ENCODE data around the gene SH2D1A.
"Not testable (repeated sequence)": the region's sequence is repeated elsewhere in the genome, so short reads cannot be mapped to it uniquely, and the experiment has no call there.

SH2D1A gene

DNA sequence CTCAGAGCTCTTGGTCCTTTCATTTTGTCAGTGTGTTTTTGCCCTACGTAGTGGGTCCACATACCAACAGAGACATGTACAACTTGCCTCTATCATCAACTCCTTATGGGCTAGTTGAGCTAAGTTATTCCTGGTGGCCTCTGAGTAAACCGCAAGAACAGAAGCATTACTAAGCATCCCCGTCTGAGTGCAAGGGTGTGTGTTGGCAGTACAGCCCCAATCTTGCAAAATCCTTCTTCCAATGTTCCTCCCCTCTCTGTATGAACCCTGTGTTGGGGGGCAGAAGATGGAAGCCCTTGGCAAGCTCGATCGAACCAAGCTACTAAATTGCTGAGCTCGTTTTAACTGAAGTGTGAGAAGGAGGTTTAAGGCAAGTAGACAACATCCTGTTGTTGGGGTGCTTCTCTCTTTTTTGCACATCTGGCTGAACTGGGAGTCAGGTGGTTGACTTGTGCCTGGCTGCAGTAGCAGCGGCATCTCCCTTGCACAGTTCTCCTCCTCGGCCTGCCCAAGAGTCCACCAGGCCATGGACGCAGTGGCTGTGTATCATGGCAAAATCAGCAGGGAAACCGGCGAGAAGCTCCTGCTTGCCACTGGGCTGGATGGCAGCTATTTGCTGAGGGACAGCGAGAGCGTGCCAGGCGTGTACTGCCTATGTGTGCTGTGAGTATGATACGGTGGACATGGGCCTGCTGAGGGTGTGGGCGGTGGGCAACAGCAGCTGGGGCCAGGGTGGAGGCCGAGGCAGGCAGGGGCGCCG lies at the start of gene SH2D1A:
SH2D1A (plus strand) TSS at position 447 of the 760 bp plus-strand sequence; CDS start at position 527, 80 bp downstream.
- no peak for DNase-seq

DNA sequence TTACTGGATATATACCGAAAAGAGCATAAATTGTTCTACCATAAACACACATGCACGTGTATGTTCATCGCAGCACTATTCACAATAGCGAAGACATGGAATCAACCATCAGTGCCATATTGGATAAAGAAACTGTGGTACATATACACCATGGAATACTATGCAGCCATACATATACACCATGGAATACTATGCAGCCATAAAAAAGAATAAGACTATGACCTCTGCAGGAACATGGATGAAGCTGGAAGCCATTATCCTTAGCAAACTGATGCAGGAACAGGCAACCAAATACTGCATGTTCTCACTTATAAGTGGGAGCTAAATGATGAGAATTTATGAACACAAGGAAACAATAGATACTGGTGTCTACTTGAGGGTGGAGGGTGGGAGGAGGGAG lies 47.0 kb upstream of the SH2D1A start:
- not testable (repeated sequence) for DNase-seq

DNA sequence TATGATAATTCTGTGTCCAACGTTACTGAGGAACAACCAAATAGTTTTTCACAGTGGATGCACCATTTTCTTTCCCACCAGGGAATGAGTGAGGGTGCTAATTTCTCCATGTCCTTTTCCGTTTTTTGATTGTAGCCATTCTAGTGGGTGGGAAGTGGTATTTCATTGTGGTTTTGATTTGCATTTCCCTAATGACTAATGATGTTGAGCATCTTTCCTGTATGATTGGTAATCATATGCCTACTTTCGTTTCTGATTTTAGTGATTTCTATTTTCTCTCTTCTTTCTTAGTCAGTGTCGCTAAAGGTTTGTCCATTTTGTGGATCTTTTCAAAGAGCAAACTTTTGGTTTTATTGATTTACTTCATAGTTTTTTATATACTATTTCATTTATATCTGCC lies 46.0 kb upstream of the SH2D1A start:
- no peak for DNase-seq

DNA sequence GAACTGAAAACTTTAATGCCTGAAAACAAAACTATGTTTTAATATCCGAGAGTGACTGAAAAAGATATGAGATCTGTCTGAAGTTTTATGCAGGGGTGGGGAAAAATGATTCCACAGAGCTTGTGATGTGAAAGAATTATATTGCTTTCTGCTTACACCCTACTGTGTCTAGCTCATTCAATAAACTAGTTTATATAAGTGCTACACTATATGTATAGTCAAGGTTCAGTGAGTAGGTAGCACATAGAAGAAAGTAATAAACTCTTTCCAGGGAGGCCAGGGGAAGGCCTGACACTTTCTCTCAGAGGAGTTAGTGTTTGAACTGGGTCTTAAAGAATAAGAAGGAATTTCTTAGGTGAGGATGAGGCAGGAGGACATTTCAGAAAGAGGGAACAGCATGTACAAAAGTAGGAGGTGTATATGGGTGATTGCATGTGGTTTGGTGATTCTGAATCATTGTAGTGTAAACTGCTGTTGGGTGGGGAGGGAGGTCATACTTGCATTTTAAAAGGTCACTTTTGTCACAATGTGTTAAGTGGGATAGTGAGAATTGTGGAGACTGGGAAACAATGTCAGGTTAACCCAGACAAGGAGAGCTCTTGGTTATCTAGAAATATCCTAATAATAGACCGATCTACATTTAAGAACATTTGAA lies 39.0 kb upstream of the SH2D1A start:
- no peak for DNase-seq

DNA sequence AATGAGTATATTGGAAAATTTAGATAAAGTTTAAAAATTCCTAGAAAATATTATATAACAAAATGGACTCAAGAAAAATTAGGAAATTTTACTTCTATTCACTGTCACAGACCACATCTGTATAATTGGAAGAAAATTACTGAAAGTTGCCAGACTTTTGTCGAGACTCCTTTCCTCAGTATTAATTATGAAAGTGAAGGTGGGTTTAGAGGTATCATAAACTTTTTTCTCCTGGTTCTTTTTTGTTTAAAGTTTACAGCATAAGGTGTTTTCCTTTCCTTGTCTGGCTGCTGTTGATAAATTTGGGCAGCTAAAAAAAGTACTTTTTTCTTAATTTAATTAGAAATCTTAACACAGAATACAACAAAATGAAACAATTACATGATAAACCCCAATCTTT lies 20.6 kb upstream of the SH2D1A start:
- DNase-seq, result no peak

DNA sequence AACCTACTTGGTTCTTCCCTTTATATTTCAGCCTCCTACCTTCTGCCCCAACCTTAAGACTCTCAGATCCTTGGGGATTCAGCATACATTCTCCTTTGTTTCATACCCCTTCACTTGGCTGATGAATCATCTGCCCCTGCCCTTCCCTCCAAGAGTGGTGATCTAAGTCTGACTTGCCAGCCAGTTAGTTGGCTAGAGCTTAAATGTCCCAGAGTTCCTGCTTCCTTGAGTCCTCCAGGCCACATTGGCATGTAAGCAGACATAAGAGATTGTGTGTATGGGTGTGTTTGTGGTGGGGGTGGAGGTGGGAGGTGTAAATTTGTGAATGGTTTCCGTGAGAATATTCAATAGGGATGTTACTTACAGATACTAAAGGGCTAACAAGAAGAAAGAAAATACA lies 17.6 kb upstream of the SH2D1A start:
- DNase-seq, result no peak

DNA sequence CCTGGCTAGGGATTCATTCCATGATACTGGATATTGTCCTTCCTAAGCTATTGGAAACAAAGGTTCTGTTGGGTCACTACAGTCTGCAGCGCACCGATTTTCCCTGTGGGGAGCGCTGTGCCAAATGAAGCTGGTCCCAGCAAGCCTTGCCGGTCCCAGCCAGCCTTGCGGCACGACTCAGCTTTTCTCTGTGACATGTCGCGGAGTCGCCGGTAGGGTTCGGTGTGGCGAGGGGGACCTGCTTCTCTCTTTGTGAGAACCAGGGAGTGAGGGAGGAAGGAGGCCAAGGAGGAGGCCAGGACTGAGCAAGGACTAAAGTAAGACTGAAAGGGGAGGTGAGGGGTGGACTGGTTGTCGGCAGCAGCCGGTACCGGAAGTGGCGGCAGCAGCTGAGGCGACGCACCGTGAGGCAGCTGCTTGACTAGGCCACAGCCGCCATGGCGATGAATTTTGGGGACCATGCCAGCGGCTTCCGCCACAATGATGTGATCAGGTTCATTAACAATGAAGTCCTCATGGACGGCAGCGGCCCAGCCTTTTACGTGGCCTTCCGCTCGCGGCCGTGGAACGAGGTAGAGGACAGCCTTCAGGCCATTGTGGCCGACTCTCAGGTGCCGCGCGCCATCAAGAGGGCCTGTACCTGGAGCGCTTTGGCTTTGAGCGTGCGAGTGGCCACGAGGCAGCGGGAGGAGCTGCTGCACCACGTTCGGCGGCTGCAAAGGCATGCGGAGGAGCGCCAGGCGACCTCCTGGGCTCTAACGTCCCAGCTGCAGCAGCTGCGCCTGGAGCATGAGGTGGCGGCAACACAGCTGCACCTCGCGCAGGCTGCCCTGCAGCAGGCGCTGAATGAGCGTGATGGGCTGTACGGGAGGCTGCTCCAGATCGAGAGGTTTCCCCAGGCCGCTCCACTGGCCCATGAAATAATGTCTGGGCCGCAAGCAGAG lies 13.6 kb upstream of the SH2D1A start, which contains the start of gene TEX13D:
TEX13D (plus strand) TSS at position 180 of the 944 bp plus-strand sequence; CDS start at position 438, 258 bp downstream.
- no peak for DNase-seq

DNA sequence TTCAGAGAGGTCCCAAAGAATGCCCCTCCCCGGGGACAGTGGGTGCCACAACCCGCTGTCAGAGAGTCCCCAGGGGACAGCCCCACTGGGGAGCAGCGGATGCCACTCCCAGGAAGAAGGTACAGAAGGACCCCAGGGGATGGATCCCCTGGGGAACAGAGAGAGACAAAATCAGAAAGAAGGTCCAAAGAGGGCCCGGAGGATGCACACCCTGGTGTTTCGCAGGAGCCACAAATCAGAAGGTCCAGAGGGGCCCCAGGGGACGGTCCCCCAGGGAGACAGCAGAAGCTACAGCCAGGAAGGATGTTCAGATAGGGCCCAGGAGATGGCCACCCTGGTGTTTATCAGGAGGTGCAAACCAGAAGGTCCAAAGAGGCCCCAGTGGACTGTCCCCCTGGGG lies 12.5 kb upstream of the SH2D1A start:
- DNase-seq, result no peak

DNA sequence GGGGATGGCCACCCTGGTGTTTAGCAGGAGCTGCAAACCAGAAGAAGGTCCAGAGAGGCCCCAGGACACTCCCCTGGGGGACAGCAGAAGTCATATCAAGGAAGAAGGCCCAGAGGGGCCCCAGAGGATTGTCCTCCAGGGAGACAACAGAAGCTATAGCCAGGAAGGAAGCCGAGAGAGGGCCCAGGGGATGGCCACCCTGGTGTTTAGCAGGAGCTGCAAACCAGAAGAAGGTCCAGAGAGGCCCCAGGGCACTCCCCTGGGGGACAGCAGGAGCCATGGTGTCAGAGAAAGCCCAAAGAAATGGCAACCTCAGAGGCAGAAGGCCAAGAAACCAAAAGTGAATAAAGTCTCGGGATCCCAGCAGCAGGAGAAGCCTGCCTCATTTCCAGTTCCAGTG lies 11.8 kb upstream of the SH2D1A start:
- DNase-seq, result not testable (repeated sequence)

DNA sequence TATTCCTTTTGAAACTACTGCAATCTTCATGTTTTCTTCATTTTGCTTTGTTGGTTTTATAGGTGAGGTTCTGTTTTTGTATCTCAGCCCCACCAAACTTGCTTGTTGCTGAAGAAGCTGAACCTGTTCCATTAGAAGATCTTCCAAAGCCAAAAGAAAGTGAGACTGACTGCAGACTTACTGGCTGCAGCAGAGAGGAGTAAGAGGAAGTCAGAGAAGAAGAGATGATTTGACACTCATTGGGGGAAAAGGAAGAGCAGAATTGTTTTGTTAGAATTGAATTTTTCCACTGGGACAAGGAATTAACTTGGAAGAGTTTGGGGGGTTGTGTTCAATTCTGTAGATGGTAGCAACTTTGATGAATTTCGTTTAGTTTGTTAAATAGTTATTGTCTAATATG lies 10.8 kb upstream of the SH2D1A start:
- DNase-seq, result no peak

DNA sequence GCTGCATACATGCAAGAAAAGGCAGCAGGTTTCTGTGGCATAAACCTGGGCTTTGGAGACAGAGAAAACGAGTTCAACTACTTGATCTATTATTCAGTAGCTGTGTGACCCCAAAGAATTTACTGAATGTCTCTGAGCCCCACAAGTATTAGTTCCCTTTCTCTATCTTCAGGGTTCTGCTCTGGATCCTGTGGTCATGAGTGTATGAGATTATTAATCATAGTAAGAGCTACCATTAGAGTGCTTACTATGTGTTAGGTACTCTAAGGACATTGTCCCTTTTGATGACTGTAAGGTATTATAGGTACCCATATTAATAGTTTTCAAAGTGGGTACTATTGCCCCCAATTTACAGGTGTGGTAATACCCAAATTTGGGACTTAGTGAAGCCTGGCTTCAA lies 8.4 kb upstream of the SH2D1A start:
- DNase-seq, result no peak

DNA sequence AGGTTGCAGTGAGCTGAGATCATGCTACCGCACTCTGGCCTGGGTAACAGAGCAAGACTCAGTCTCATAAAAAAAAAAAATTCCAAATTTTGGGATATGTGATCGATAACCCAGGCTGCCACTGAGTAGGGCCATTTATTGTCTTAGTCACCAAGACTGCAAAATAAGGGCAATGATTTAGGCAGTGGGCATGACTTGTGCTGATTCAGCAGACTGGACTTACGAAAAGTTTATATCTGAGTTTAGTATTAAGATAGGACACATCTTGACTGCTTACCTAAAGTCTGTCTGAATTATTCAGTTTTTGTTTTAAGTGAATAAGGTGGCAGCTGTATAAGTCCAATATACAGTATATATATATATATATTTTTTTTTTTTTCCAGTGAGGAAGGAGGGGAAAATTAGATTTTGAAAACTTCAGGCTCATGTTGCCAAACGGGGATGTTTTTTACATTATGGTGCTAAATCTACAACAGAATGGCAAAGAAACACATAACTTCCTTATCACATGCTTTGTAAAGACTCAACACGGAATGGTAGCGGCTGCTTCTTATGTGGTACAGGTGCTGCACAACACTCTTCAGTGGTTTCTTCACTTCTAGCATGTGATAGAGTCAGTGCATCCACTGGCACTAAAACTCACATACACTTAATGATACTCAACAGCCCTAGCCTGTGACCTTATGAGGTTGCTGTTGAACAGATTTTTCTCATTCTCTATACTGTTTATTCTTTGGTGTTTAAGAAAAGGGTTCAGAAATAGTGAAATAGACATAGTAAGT lies 7.4 kb upstream of the SH2D1A start:
- no peak for DNase-seq

DNA sequence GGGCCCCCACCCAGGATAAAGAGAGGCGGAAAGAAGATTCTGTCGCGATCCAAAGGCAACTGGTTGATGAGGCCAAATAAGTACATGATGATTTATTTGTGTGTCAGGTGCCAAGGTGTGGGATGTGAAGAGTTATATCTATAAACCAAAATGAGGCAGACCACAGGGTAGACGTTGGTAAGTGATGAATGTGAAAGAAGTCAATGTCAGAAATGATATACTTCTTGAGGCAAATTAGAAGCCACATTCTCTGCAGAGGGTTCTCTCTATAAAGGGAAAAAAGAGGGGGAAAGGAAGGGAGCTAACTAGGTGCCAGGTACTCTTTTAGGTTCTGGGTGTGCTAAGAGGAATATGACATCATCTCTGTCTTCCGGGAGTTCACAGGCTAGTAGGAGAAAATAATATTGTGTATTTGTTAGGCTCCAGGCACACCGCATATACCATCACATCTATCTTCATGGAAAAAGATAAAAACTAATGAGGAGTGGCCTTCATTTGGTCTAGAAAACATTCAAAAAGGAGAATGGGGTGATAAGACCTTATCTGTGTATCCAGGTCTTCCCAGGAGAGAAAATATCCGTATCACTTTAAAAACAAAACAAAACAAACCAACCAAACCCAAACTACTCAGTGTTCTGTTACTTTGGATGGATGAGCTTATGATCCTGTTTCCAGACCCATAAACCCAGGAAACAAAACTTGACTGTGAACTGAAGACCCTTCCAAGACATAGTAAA lies 4.8 kb upstream of the SH2D1A start:
- DNase-seq, result no peak

DNA sequence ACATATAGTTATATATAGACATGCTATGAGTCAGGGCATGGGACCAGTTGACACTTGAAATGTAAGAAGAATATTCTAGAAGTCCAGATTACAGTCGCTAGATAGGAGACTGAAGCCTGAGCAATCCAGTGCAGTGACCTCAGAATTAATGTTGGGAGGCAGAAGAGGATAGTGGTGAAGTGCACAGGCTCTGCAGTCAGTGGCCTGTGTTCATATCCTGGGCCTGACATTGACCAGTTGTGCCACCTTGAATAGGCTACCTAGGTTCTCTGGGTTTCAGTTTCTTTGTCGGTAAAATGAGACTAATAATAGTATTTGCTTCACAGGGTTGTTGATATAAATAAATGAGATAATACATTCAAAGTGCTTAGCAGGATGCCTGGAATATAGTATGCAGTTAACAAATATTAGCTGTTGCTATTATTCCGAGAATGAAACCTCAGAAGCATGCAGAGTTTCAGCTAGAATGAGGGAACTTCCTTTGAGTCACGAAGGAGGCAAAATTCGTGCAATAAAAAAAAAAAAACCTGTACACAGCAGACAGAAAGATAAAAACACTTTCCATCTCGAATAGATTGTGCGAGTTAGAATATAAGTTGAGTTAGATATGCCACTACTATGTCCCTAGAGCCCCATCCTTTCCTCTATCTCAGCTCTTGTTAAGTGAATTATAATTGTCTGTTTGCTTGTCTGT lies 4.0 kb upstream of the SH2D1A start:
- DNase-seq, result no peak

DNA sequence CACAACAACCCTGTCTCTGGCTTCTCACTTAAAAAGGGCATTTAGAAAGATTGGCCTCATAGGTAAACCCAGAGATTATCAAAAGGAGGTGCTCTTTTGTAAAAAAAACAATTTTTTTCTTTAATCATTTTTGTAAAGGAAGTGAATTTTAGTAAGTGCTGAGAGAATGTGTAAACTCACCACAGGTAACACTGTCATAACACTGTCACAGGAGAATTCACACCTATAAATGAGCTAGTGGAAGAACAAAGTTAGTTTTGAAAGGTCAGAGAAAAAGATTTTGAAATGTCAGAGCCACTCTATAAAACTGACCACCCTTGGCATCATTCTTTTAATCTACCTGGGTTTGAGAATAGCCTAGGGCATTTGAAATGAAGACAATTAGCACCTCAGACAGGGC lies 3.3 kb upstream of the SH2D1A start:
- no peak for DNase-seq

DNA sequence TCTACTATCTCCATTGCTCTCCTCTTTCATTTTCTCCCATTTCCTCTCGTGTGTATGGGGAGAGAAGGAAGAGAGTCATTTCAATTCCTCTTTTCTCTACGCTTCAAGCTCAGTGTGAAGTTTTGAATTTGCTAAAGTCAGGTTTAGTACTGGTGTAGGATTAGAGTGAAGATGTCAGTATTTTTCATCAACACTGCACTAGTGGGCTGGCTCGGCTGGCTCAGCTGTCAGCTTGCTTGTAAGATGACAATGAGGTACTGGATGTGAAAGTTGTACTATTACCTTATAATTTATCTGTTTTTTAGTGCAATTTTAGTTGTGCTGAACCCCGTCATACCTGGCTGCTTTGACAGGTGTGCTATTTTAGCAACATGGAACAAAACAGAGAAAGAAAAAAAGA lies 2.1 kb upstream of the SH2D1A start:
- DNase-seq, result no peak

DNA sequence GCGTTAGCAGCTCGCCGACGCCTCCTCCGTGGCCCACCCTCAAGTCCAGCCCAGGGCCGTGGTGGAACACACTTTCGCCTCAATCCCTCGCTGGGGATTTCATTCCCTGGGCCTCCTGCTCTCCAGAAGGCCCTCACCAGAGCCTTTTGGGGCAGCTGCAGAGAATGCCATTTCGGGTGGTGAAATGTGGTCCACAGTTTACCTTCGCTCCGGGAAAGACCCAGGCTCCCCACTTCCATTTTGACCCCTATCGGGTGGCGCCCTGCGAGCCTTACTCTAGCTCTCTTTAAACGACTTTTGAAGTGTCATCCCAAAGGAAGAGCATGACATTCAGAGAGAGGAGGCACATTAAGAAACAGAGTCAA lies 496 bp downstream of the SH2D1A start:
- DNase-seq, result no peak

DNA sequence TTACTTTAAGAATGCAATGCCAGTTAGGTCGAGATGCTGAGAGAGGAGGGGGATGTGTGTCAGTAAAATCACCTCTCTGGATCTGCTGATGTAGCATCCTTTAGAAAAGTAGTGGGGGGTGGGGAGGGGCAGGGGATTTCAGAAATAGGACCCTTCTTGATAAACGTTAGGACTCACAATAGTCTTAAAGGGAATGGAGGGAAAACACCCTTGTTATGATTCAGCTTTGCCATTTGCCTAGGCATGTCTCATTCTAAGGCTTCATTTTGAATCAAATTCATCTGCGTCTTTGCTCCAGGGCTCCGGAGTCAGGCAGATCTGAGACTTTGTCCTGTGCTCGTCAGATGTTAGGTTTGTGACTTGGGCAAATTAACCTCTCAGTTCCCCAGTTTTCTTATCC lies 879 bp downstream of the SH2D1A start:
- DNase-seq, result no peak

DNA sequence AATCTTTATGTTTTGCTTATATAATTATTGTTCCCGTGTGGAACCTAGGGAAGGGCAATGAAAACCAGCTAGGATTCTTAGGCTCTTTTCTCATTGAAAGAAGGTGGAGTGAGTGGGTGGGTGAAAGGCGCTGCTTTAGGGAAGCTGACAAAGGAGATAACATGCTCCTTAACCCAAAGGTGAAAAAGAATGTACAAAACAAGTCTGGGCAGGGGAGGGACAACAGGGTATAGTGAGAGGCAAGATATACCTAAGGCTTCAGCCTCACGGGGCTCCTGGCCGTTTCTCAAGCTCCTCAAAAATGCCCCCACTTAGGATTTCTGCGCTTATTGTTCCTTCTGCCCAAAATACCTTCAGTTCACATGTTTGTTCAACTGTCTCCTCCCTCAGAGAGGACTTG lies 1.8 kb downstream of the SH2D1A start:
- no peak for DNase-seq

DNA sequence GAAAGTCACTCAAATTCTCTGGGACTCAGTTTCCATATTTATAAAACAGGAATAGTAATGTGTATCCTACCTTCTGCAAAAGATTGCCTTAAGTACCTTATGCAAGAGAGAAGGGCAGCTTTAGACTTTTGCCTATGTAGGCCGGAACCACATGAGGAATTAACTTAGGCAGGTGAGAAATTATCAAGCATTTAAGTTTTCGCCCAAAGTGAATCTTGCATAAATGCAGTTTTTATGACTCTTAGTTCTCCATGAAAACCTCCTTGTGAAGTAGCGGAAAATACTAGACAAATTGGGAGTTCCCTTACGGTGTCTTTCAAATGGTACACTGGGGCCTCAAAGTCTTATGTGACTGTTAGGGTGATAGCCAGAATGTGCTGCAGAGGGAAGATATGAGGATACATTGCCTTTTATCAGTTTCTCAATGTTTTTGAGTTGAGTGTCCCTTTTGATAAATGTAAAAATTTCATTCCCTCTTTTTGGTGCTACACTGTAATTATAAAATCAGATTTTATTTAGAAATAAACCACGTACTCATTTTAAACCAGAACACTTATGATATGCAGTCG lies 2.6 kb downstream of the SH2D1A start:
- DNase-seq, result no peak

DNA sequence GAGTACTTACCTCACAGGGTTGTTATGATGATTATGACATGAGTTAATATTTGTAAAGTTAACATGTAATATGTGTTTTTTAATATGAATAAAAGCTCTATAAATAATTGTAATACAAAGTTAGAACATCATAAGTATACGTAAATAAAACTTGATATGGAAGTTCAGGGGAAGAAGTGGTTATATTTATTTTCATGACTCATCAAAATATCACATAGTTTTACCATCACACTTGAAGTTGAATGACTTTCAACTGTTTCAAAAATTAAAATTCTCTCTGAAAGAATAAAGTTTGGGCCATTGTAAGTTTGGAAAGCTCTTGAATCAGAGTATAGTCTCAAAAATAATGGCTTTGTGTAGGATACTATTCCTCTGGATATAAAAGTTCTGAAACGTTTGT lies 8.3 kb downstream of the SH2D1A start:
- DNase-seq, result no peak
